ENCODE measurements around the gene SLC12A8. TPM values are rescaled to one million over a fixed set of nuclear protein-coding genes. Genes with fewer than 3 reads are reported as not detected.

Gene SLC12A8
- total and polyA plus RNA-seq, 10 donors: 0.32 to 2.8 (median 1.3) TPM

DNA sequence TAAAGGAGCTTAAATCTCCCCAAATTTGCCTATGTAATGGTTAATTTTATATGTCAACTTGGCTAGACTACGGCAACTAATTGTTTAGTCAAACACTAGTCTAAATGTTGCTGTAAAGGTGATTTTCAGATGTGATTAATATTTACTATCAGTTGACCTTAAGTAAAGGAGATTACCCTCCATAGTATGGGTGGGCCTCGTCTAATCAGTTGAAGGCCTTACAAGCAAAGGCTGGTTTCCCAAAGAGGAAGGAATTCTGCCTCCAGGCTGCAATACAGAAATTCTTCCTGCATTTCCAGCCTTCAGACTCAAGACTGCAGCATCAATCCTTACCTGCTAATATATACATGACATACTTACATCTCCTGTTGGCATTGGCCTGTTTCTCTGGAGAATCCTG, 23.6 kb downstream of the SLC12A8 start:
- intact Hi-C loops (cut with DNase I; ENCODE audit: low total_unique reads): no loop called here
- Histone ChIP-seq H3K27ac (no peak overlapping the region), H3K36me3 (no peaks in the 10 kb centered on the region), H3K27me3 (replicated peaks in 1 of 7) (no peaks in the 10 kb centered on the region), H3K4me3 (no peak overlapping the region), H3K9me3 (no peaks in the 10 kb centered on the region), H3K4me1 (peaks cover 0 to 7% (median 0%) of the 10 kb centered on the region in 6 donors)
- DNase-seq: no peak
- 94 to 100% (median 96%) methylated on average over 2 of the region's 2 CpGs for WGBS, 5 donors
- no peak for TF ChIP-seq POLR2A (IDR thresholded peaks at IDR 0.05)
- TF ChIP-seq CTCF (IDR thresholded peaks at IDR 0.05 in 8 of 11, conservative IDR thresholded peaks at IDR 0.05 in 3 of 11): no peak
- TF ChIP-seq POLR2AphosphoS5 (IDR thresholded peaks at IDR 0.05): no peak

DNA sequence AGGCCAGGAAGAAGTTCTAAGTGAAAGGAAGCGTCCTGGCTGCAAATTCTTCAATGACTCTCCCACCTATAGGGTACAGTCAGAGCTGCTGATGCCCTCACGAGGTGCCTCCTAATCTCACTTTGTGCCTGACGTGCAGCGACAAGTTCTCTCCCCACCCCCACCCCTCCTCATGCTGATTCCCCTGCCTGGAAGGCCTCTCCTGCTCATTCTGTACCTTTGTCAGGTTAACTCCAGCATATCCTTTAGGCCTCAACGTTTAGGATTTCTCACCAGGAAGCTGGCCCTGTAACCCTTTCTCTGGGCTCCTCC, 25.0 kb downstream of the SLC12A8 start:
- no peak overlapping the region for H3K27ac ChIP-seq
- H3K4me3 ChIP-seq: no peak overlapping the region
- WGBS, 5 donors: 74 to 81% (median 80%) methylated on average over 5 of the region's 5 CpGs
- TF ChIP-seq POLR2A (IDR thresholded peaks at IDR 0.05) (no peak), POLR2AphosphoS5 (IDR thresholded peaks at IDR 0.05) (no peak), CTCF (IDR thresholded peaks at IDR 0.05 in 8 of 11, conservative IDR thresholded peaks at IDR 0.05 in 3 of 11) (no peak)
- intact Hi-C loops (cut with DNase I; ENCODE audit: low total_unique reads): no loop called here
- H3K36me3 ChIP-seq: no peaks in the 10 kb centered on the region
- peaks cover 0 to 7% (median 0%) of the 10 kb centered on the region in 6 donors for H3K4me1 ChIP-seq
- no peak for DNase-seq
- no peaks in the 10 kb centered on the region for H3K27me3 ChIP-seq (replicated peaks in 1 of 7)
- H3K9me3 ChIP-seq: no peaks in the 10 kb centered on the region

- peaks cover 0 to 2% (median 0%) of the 10 kb centered on the region in 6 donors for H3K4me1 ChIP-seq
- no peak for DNase-seq
- TF ChIP-seq POLR2A (IDR thresholded peaks at IDR 0.05) (no peak), POLR2AphosphoS5 (IDR thresholded peaks at IDR 0.05) (no peak), CTCF (IDR thresholded peaks at IDR 0.05 in 8 of 11, conservative IDR thresholded peaks at IDR 0.05 in 3 of 11) (no peak)
- H3K9me3 ChIP-seq: no peaks in the 10 kb centered on the region
- 91 to 94% (median 93%) methylated on average over 11 to 20 of the region's 20 CpGs for WGBS, 5 donors
- no peak overlapping the region for H3K27ac ChIP-seq
- intact Hi-C loops (cut with DNase I; ENCODE audit: low total_unique reads): no loop called here
- H3K36me3 ChIP-seq: no peaks in the 10 kb centered on the region
- H3K27me3 ChIP-seq (replicated peaks in 1 of 7): no peaks in the 10 kb centered on the region
- no peak overlapping the region for H3K4me3 ChIP-seq
These were observed 25.5 kb downstream of the SLC12A8 start for GRCh38 chr3:125186800-125187598.

DNA sequence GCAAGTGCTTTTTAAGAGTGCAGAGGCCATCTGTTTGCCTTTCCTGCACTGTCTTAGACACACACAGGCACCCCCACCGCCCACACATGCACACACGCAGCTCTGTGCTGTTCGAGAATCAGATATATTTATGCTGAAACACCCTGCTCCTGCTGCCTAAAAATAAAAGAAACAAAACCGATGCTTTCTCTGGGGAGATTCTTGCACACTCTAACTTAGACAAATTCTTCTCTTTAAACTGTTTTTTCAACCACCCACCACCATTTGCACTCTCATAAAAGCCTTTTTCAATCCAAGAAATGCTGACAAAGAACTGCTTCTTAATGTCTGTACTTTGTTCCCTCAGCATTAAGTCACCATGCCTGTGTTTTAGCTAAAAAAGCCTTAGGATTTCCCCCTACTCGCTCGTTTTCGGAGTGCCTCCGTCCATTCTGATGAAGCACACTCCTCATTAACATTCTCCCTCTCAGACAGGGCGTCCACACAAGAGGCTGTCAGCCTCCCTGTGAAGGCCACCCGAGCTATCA, 26.2 kb downstream of the SLC12A8 start:
- H3K27me3 ChIP-seq (replicated peaks in 1 of 7): no peaks in the 10 kb centered on the region
- H3K4me1 ChIP-seq: no peaks in the 10 kb centered on the region
- TF ChIP-seq POLR2A (IDR thresholded peaks at IDR 0.05) (no peak), POLR2AphosphoS5 (IDR thresholded peaks at IDR 0.05) (no peak), CTCF (IDR thresholded peaks at IDR 0.05 in 8 of 11, conservative IDR thresholded peaks at IDR 0.05 in 3 of 11) (no peak)
- H3K4me3 ChIP-seq: no peak overlapping the region
- DNase-seq: no peak
- WGBS, 5 donors: 59 to 72% (median 64%) methylated on average over 10 of the region's 10 CpGs
- intact Hi-C loops (cut with DNase I; ENCODE audit: low total_unique reads): no loop called here
- H3K9me3 ChIP-seq: no peaks in the 10 kb centered on the region
- no peaks in the 10 kb centered on the region for H3K36me3 ChIP-seq
- no peak overlapping the region for H3K27ac ChIP-seq
